NCI-H524 treated with DMSO at 0.1 percent for 48 hours (cell line): Measurements from ENCODE around the gene ASCL2.
"Not testable (repeated sequence)": the region's sequence is repeated elsewhere in the genome, so short reads cannot be mapped to it uniquely, and the experiment has no call there.

Experiments
- DNase-seq: peaks from one replicate; lab custom pipeline; 2025; lab: John Stamatoyannopoulos, UW

ASCL2 gene

GRCh38 chr11:2297623-2298030 lies 27.2 kb upstream of the ASCL2 start:
- DNase-seq = no peak

- DNase-seq = no peak
These were observed 26.7 kb upstream of the ASCL2 start for GRCh38 chr11:2296913-2297622.

GRCh38 chr11:2295971-2296912 lies 25.9 kb upstream of the ASCL2 start:
- no peak for DNase-seq

GRCh38 chr11:2294926-2295290 lies 24.5 kb upstream of the ASCL2 start:
- DNase-seq = no peak

- DNase-seq = no peak
These were observed 23.9 kb upstream of the ASCL2 start for GRCh38 chr11:2293984-2294925.

- no peak for DNase-seq
These were observed 23.2 kb upstream of the ASCL2 start for GRCh38 chr11:2293531-2293971.

- no peak for DNase-seq
These were observed 20.0 kb upstream of the ASCL2 start for GRCh38 chr11:2290351-2290841.

- DNase-seq = no peak
These were observed 19.5 kb upstream of the ASCL2 start for GRCh38 chr11:2289859-2290258.

- DNase-seq = no peak
These were observed 19.0 kb upstream of the ASCL2 start for GRCh38 chr11:2289350-2289749.

GRCh38 chr11:2287091-2287490 lies 16.7 kb upstream of the ASCL2 start:
- DNase-seq = no peak

- DNase-seq = not testable (repeated sequence)
These were observed 16.0 kb upstream of the ASCL2 start for GRCh38 chr11:2286350-2286749.

GRCh38 chr11:2280208-2280607 lies 9.8 kb upstream of the ASCL2 start:
- DNase-seq = no peak

- no peak for DNase-seq
These were observed 7.6 kb upstream of the ASCL2 start for GRCh38 chr11:2277933-2278523.

GRCh38 chr11:2277008-2277346 lies 6.6 kb upstream of the ASCL2 start:
- no peak for DNase-seq

- no peak for DNase-seq
These were observed 6.1 kb upstream of the ASCL2 start for GRCh38 chr11:2276280-2277007.

GRCh38 chr11:2275334-2276279 lies 5.2 kb upstream of the ASCL2 start:
- no peak for DNase-seq

- no peak for DNase-seq
These were observed 3.4 kb upstream of the ASCL2 start for GRCh38 chr11:2273771-2274170.

- no peak for DNase-seq
These were observed 2.9 kb upstream of the ASCL2 start for GRCh38 chr11:2273311-2273710.

- no peak for DNase-seq
These were observed 2.5 kb upstream of the ASCL2 start for GRCh38 chr11:2272946-2273280.
